B cell (primary cell): ENCODE measurements around the gene ITGB3. TPM values are rescaled to one million over a fixed set of nuclear protein-coding genes. Genes with fewer than 3 reads are reported as not detected.

Experiments used
- ATAC-seq: fragments of 200-7000 bp; cut with Tn5 transposase; one replicate; pipeline ENCODE4 v1.10.0; 2021; ENCODE audit warnings: low read depth, mild to moderate bottlenecking, moderate number of reproducible peaks, moderate library complexity
- CTCF ChIA-PET: fragments of 350-600 bp; sonication (Branson Sonifier 250); formaldehyde crosslinking; loops from one replicate; lab custom pipeline; 2021; ENCODE audit warnings: antibody characterized with exemption, inconsistent platforms; lab: Charles Lee
- POLR2A ChIA-PET: fragments of 350-600 bp; sonication (Branson Sonifier 250); formaldehyde crosslinking; loops from one replicate; lab custom pipeline; 2021; ENCODE audit warnings: antibody characterized with exemption; lab: Charles Lee
- DNase-seq: peaks from one replicate; pipeline ENCODE4 v3.0.0; 2013
- H2AFZ ChIP-seq: 2 replicates; pipeline ENCODE4 v1.6.1; 2012; ENCODE audit warnings: mild to moderate bottlenecking, low read depth, low read length; ENCODE audit not compliant: insufficient read depth, poor library complexity, severe bottlenecking
- H3K27ac ChIP-seq, 2 donors: 1 replicate in 1 of 2; 2 replicates in 1 of 2; pipeline ENCODE4 v1.5.1; 2012 to 2013; ENCODE audit warnings: low read length in 2 of 2, mild to moderate bottlenecking in 2 of 2, moderate library complexity in 1 of 2
- H3K27me3 ChIP-seq, 4 experiments: fragments of 200-600 bp in 1 of 4; sonication (generic) in 1 of 4; replicated peaks in 1 of 4; 1 replicate in 2 of 4; 2 replicates in 2 of 4; pipeline versions ENCODE4 v1.6.1 to v1.7.0; 2013 to 2016; ENCODE audit warnings: low read length in 3 of 4, mild to moderate bottlenecking in 2 of 4, mixed read lengths in 1 of 4, moderate library complexity in 1 of 4; ENCODE audit not compliant: insufficient read depth in 4 of 4, control insufficient read depth in 3 of 4; ENCODE audit errors: control extremely low read depth in 1 of 4
- H3K36me3 ChIP-seq, 2 experiments: replicated peaks in 1 of 2; 1 replicate in 1 of 2; 2 replicates in 1 of 2; pipeline versions ENCODE4 v1.6.1 to v1.7.1; 2013; ENCODE audit warnings: low read length in 1 of 2; ENCODE audit not compliant: insufficient read depth in 2 of 2, control insufficient read depth in 1 of 2; ENCODE audit errors: control extremely low read depth in 1 of 2, extremely low read depth in 1 of 2
- H3K4me1 ChIP-seq, 2 donors: fragments of 200-600 bp in 1 of 2; sonication (generic) in 1 of 2; 1 replicate in 1 of 2; 2 replicates in 1 of 2; pipeline versions ENCODE4 v1.5.1 to v1.6.1; 2013 to 2017; ENCODE audit warnings: low read length in 2 of 2; ENCODE audit not compliant: control insufficient read depth in 2 of 2, insufficient read depth in 2 of 2
- H3K4me2 ChIP-seq: replicated peaks from 2 replicates; pipeline ENCODE3; 2012; ENCODE audit warnings: mild to moderate bottlenecking, low read depth, low read length; ENCODE audit not compliant: poor library complexity, severe bottlenecking
- H3K4me3 ChIP-seq, 5 experiments: fragments of 200-600 bp in 1 of 5; sonication (generic) in 1 of 5; 1 replicate in 3 of 5; 2 replicates in 2 of 5; pipeline versions ENCODE4 v1.5.1 to v1.7.0; 2011 to 2016; ENCODE audit warnings: low read length in 4 of 5, mild to moderate bottlenecking in 4 of 5, low read depth in 2 of 5, control low read depth in 1 of 5, moderate library complexity in 1 of 5; ENCODE audit not compliant: insufficient read depth in 1 of 5; ENCODE audit errors: control extremely low read depth in 1 of 5, extremely low read depth in 1 of 5
- H3K79me2 ChIP-seq: fragments of 200-600 bp; sonication (generic); one replicate; pipeline ENCODE4 v1.6.0; 2016; ENCODE audit warnings: low read length; ENCODE audit not compliant: control insufficient read depth, insufficient read depth
- H3K9ac ChIP-seq: fragments of 200-600 bp; sonication (generic); 2 replicates; pipeline ENCODE4 v1.6.1; 2017; ENCODE audit warnings: mild to moderate bottlenecking, low read length, moderate library complexity
- H3K9me3 ChIP-seq, 3 donors: one replicate each; pipeline versions ENCODE4 v1.6.1 to v1.7.1; 2013; ENCODE audit warnings: low read length in 2 of 3; ENCODE audit not compliant: control insufficient read depth in 2 of 3, insufficient read depth in 1 of 3; ENCODE audit errors: control extremely low read depth in 1 of 3
- H4K20me1 ChIP-seq: 2 replicates; pipeline ENCODE4 v1.6.0; 2012; ENCODE audit warnings: mild to moderate bottlenecking, low read length; ENCODE audit not compliant: insufficient read depth, control insufficient read depth, poor library complexity, severe bottlenecking
- H3K27ac Mint-ChIP-seq: one replicate; pipeline ENCODE4 v1.8.0; 2021; ENCODE audit warnings: mixed read lengths
- H3K27me3 Mint-ChIP-seq: one replicate; pipeline ENCODE4 v1.8.0; 2021; ENCODE audit warnings: mixed read lengths
- H3K4me1 Mint-ChIP-seq: one replicate; pipeline ENCODE4 v1.8.0; 2021; ENCODE audit warnings: mixed read lengths
- H3K4me3 Mint-ChIP-seq: one replicate; pipeline ENCODE4 v1.8.0; 2021; ENCODE audit warnings: mixed read lengths
- H3K9me3 Mint-ChIP-seq: one replicate; pipeline ENCODE4 v1.8.0; 2022; ENCODE audit warnings: mixed read lengths; ENCODE audit not compliant: insufficient read depth
- CTCF ChIP-seq: fragments of 200-600 bp; IDR thresholded peaks from one replicate; pipeline ENCODE4 v1.8.0; 2022; ENCODE audit warnings: antibody characterized with exemption, mild to moderate bottlenecking
- EZH2 ChIP-seq: IDR thresholded peaks from 2 replicates; pipeline ENCODE4 v1.6.1; 2012; ENCODE audit warnings: borderline replicate concordance, low read depth, mild to moderate bottlenecking, moderate library complexity, low read length; ENCODE audit not compliant: insufficient read depth, poor library complexity, severe bottlenecking
- WGBS: methylation state at CpG from one replicate; pipeline ENCODE4 v1.1.5; 2013; ENCODE audit warnings: missing lambda C conversion rate; ENCODE audit not compliant: insufficient coverage; 5-methylcytosine and 5-hydroxymethylcytosine counted together
- intact Hi-C: fragments of 100-400 bp; cut with micrococcal nuclease; formaldehyde crosslinking; loops from one replicate; pipeline ENCODE4 v1.10.0; 2022
- polyA plus RNA-seq: library from polyadenylated mRNA; depleted of rRNA; stranded (reverse); fragments of >200 nt; gene quantifications from 2 replicates; pipeline ENCODE4 v1.2.3, GENCODE V29; 2012
- total RNA-seq, 2 donors: library from RNA; stranded (reverse); fragments of 120-200 nt in 1 of 2; gene quantifications; 1 replicate in 1 of 2; 2 replicates in 1 of 2; pipeline versions ENCODE4 v1.2.3 to v1.2.4, GENCODE V29; 2013 to 2022

The ITGB3 gene
- total and polyA plus RNA-seq, 2 donors (not counting 1 experiment from before 2014, with no cell fraction given): 0.07 to 11.4 TPM

GRCh38 chr17:47276444-47276843 is 22.8 kb downstream of the ITGB3 start:
- H3K4me1 ChIP-seq: peaks cover 45 to 69% of the 10 kb centered on the region in 2 donors
- no peaks in the 10 kb centered on the region for H3K27me3 Mint-ChIP-seq
- H3K27ac Mint-ChIP-seq: peak overlapping the region; percentile 12
- H3K4me3 ChIP-seq: no peak overlapping the region
- H3K4me1 Mint-ChIP-seq: peaks cover 76% of the 10 kb centered on the region
- POLR2A ChIA-PET: interaction anchor here (0.6 kb wide), 1 partner anchor 209 kb away, joined by 4 read pairs; no protein-coding TSS in a partner anchor
- H3K36me3 ChIP-seq: no peaks in the 10 kb centered on the region
- ATAC-seq (no peak), DNase-seq (no peak)
- no peaks in the 10 kb centered on the region for H3K9me3 Mint-ChIP-seq
- intact Hi-C loops: loop anchor here (5.0 kb wide), 1 partner anchor 41 kb away; no protein-coding TSS in a partner anchor
- H3K4me2 ChIP-seq: no peak overlapping the region
- H3K9me3 ChIP-seq: no peaks in the 10 kb centered on the region
- H3K79me2 ChIP-seq: no peaks in the 10 kb centered on the region
- no peaks in the 10 kb centered on the region for H3K27me3 ChIP-seq
- CTCF ChIA-PET: interaction anchor here (1.1 to 1.2 kb wide), 2 partner anchors 37 to 41 kb away, joined by 3 read pairs; no protein-coding TSS in a partner anchor
- H4K20me1 ChIP-seq: no peaks in the 10 kb centered on the region
- no peak overlapping the region for H2AFZ ChIP-seq
- TF ChIP-seq CTCF (no peak), EZH2 (no peak)
- WGBS: 100% methylated on average over 3 of the region's 3 CpGs
- H3K9ac ChIP-seq: no peak overlapping the region
- H3K27ac ChIP-seq: no peak overlapping the region
- H3K4me3 Mint-ChIP-seq: peak overlapping the region; percentile 27

- no peaks in the 10 kb centered on the region for H3K9me3 ChIP-seq
- no peak for TF ChIP-seq CTCF
- no peak for TF ChIP-seq EZH2
- H3K27me3 Mint-ChIP-seq: no peaks in the 10 kb centered on the region
- WGBS: 86% methylated on average over 9 of the region's 10 CpGs
- no peak overlapping the region for H3K27ac ChIP-seq
- ChIA-PET POLR2A (no interaction called here), CTCF (interaction anchor here (1.1 to 1.2 kb wide), 2 partner anchors 37 to 40 kb away, joined by 3 read pairs; no protein-coding TSS in a partner anchor)
- ATAC-seq (no peak), DNase-seq (no peak)
- H3K4me3 ChIP-seq: no peak overlapping the region
- H3K36me3 ChIP-seq: no peaks in the 10 kb centered on the region
- H3K4me2 ChIP-seq: no peak overlapping the region
- peaks cover 78% of the 10 kb centered on the region for H3K4me1 Mint-ChIP-seq
- peaks cover 45 to 71% of the 10 kb centered on the region in 2 donors for H3K4me1 ChIP-seq
- no peak overlapping the region for H2AFZ ChIP-seq
- intact Hi-C loops: loop anchor here (5.0 kb wide), 1 partner anchor 40 kb away; no protein-coding TSS in a partner anchor
- H3K9me3 Mint-ChIP-seq: no peaks in the 10 kb centered on the region
- no peak overlapping the region for H3K27ac Mint-ChIP-seq
- H3K9ac ChIP-seq: no peak overlapping the region
- H3K79me2 ChIP-seq: no peaks in the 10 kb centered on the region
- H4K20me1 ChIP-seq: no peaks in the 10 kb centered on the region
- H3K27me3 ChIP-seq: no peaks in the 10 kb centered on the region
- H3K4me3 Mint-ChIP-seq: no peak overlapping the region
These were observed 23.2 kb downstream of the ITGB3 start for GRCh38 chr17:47276868-47277267.
